C4-2B (cell line): Measurements from ENCODE around the gene KLF15.

ENCODE experiments used
- H3K27ac ChIP-seq: fragments of 450-650 bp; 2 replicates; pipeline ENCODE4 v1.5.1; 2017
- CTCF ChIP-seq: fragments of 450-650 bp; conservative IDR thresholded peaks from 2 replicates; pipeline ENCODE4 v1.5.1; 2017; ENCODE audit warnings: mild to moderate bottlenecking
- ZFX ChIP-seq: fragments of 450-650 bp; IDR thresholded peaks from 2 replicates; pipeline ENCODE4 v1.6.1; 2017

The KLF15 gene

GRCh38 chr3:126306397-126306796, 50.8 kb downstream of the KLF15 start:
- no peak overlapping the region for H3K27ac ChIP-seq
- TF ChIP-seq CTCF (no peak), ZFX (no peak)

GRCh38 chr3:126305427-126305826, 51.8 kb downstream of the KLF15 start:
- no peak overlapping the region for H3K27ac ChIP-seq
- no peak for TF ChIP-seq ZFX
- TF ChIP-seq CTCF, result no peak

GRCh38 chr3:126304704-126305103, 52.5 kb downstream of the KLF15 start:
- no peak for TF ChIP-seq ZFX
- no peak for TF ChIP-seq CTCF
- no peak overlapping the region for H3K27ac ChIP-seq

- H3K27ac ChIP-seq, result no peak overlapping the region
- TF ChIP-seq ZFX, result no peak
- no peak for TF ChIP-seq CTCF
Measured at GRCh38 chr3:126304291-126304690, 52.9 kb downstream of the KLF15 start.

GRCh38 chr3:126303272-126303671, 53.9 kb downstream of the KLF15 start:
- TF ChIP-seq ZFX (no peak), CTCF (no peak)

GRCh38 chr3:126300761-126301481, 56.3 kb downstream of the KLF15 start:
- no peak overlapping the region for H3K27ac ChIP-seq
- TF ChIP-seq CTCF, result no peak
- TF ChIP-seq ZFX, result no peak

More at GRCh38 chr3:126303272-126303671, 53.9 kb downstream of the KLF15 start:
- H3K27ac ChIP-seq, result no peak overlapping the region

- no peak for TF ChIP-seq ZFX
- TF ChIP-seq CTCF, result no peak
- H3K27ac ChIP-seq, result no peak overlapping the region
Measured at GRCh38 chr3:126300001-126300760, 57.0 kb downstream of the KLF15 start.
